HFFc6 (cell line): Measurements from ENCODE around the gene STK32B. TPM values are rescaled to one million over a fixed set of nuclear protein-coding genes. Genes with fewer than 3 reads are reported as not detected.
"Not testable (repeated sequence)": the region's sequence is repeated elsewhere in the genome, so short reads cannot be mapped to it uniquely, and the experiment has no call there.

ENCODE experiments used
- DNase-seq: peaks from one replicate; pipeline ENCODE4 v3.0.0-alpha.2; 2018
- H3K27ac Mint-ChIP-seq: 2 replicates; pipeline ENCODE4 v1.8.0; 2020; ENCODE audit warnings: mild to moderate bottlenecking, mixed read lengths
- H3K27me3 Mint-ChIP-seq: 2 replicates; pipeline ENCODE4 v1.8.0; 2021; ENCODE audit warnings: mild to moderate bottlenecking, moderate library complexity, mixed read lengths; ENCODE audit not compliant: insufficient read depth
- H3K36me3 Mint-ChIP-seq: 2 replicates; pipeline ENCODE4 v1.8.0; 2021; ENCODE audit warnings: low read depth, mixed read lengths
- H3K4me1 Mint-ChIP-seq: 2 replicates; pipeline ENCODE4 v1.8.0; 2020; ENCODE audit warnings: low read depth, mixed read lengths
- H3K4me3 Mint-ChIP-seq: 2 replicates; pipeline ENCODE4 v1.8.0; 2020; ENCODE audit warnings: mild to moderate bottlenecking, moderate library complexity, mixed read lengths
- H3K9me3 Mint-ChIP-seq: 2 replicates; pipeline ENCODE4 v1.8.0; 2020; ENCODE audit warnings: mild to moderate bottlenecking, mixed read lengths
- CTCF ChIP-seq: fragments of 200-600 bp; sonication (generic); IDR thresholded peaks from 2 replicates; pipeline ENCODE4 v1.5.0; 2021; ENCODE audit warnings: antibody characterized with exemption, mild to moderate bottlenecking
- long read RNA-seq: library from polyadenylated mRNA; unstranded; transcript quantifications from one replicate; pipeline ENCODE4 v2.0.0, GENCODE V29; 2019
- total RNA-seq, 6 experiments: library from RNA; stranded (reverse); fragmentation: NEBNext Ultra II Directional; extraction: Animal tissue kit (Norgen Biotek cat#: 25700); gene quantifications; 2 replicates in 1 of 6; 3 replicates in 5 of 6; pipeline ENCODE4 v1.2.3, GENCODE V29; 2021

Gene STK32B
- under 1 TPM in 5 of 6 experiments, not detected in 1; 0.14 to 0.33 (median 0.18) TPM for total RNA-seq
- long read RNA-seq, result 0 reads

DNA sequence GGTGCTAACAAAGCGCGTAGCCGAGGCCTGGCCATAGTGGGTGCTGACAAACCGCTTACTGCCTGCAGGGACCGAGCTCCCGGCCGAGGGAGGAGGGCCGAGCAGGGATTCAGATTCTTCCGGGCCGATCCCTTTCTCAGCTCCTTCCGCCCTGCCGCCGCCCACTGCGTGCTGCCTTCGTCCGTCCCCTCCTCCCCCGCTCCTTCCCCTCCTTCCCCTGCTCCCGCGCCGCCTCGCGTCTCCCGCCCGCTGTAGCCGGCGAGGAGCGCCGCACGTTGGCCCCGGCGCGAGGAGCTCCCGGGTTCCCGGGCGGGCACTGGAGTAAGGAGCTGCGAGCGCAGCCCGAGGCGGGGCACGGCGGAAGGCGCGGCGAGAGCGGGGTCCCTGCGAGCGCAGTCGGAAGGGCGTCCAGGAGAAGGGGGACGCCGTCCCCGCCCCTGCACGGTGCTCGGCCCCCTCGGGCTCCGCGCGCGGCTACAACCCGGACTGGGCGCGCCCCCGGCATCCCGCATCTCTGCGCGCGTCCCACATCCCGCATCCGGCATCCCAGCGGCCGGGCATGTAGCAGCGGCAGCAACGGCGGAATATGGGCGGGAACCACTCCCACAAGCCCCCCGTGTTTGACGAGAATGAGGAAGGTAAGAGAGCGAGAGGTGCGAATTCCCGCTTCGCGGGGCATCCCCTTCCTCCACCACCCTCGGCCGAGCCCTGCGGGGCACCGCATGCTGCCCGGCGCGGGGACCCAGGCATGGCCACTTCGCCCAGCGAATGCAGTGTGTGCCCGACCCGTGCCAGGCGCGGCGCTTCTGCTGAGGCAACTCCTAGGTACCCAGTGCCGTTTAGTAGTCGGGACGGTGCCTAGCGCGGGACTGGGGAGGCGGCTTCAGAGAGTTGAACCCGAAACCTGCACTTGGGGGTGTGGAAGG lies at the start of gene STK32B:
Gene STK32B (plus strand): TSS at position 203 of the 926 bp plus-strand sequence.
- Mint-ChIP-seq H3K27me3 (peaks cover 23% of the 10 kb centered on the region), H3K27ac (peak within 1 kb of the TSS; percentile 41; the same call in 1 of the 2 replicates)
- no peak for TF ChIP-seq CTCF

GRCh38 chr4:5001641-5002040 lies 49.6 kb upstream of the STK32B start:
- not testable (repeated sequence) for H3K9me3 Mint-ChIP-seq, H3K27ac Mint-ChIP-seq, H3K36me3 Mint-ChIP-seq, DNase-seq, H3K4me1 Mint-ChIP-seq, H3K4me3 Mint-ChIP-seq
- peaks cover 34% of the 10 kb centered on the region for H3K27me3 Mint-ChIP-seq

More for the DNA sequence above, at the start of gene STK32B:
- peak within 1 kb of the TSS; percentile 88 for H3K4me3 Mint-ChIP-seq
- peaks cover 12% of the 10 kb centered on the region for H3K4me1 Mint-ChIP-seq
- DNase-seq, result peak; percentile 45
- H3K9me3 Mint-ChIP-seq, result no peaks in the 10 kb centered on the region
- no peaks in the 10 kb centered on the region for H3K36me3 Mint-ChIP-seq

- Mint-ChIP-seq H3K36me3 (no peaks in the 10 kb centered on the region), H3K4me3 (no peak overlapping the region), H3K4me1 (no peaks in the 10 kb centered on the region), H3K27me3 (peaks cover 30% of the 10 kb centered on the region), H3K9me3 (no peaks in the 10 kb centered on the region), H3K27ac (no peak overlapping the region)
- no peak for TF ChIP-seq CTCF
- DNase-seq, result no peak
These were observed 47.9 kb upstream of the STK32B start for GRCh38 chr4:5003372-5003857.

DNA sequence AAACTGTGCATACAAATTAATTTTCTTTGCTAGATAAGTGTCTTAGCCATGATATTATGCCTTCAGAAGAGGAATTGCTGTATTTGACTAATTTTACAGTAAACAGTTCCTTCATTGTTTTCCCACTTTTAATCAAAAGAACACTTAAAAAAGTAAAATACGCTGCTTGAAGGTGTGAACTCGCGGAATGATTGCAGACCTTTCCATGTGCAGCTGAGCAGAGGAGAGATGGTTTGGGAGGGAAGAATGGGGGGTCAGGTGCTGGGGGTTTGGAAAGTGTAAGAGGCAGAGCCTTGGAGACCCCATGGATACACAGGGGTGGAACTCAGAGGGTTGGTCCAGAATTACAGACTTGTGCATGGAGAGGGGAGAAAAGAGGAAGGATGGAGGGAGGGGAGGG lies 47.4 kb upstream of the STK32B start:
- H3K36me3 Mint-ChIP-seq, result no peaks in the 10 kb centered on the region
- no peaks in the 10 kb centered on the region for H3K4me1 Mint-ChIP-seq
- peaks cover 30% of the 10 kb centered on the region for H3K27me3 Mint-ChIP-seq
- no peak overlapping the region for H3K27ac Mint-ChIP-seq
- no peaks in the 10 kb centered on the region for H3K9me3 Mint-ChIP-seq
- no peak for TF ChIP-seq CTCF
- H3K4me3 Mint-ChIP-seq, result no peak overlapping the region
- DNase-seq, result no peak

GRCh38 chr4:5004496-5004895 lies 46.8 kb upstream of the STK32B start:
- TF ChIP-seq CTCF, result no peak
- Mint-ChIP-seq H3K36me3 (no peaks in the 10 kb centered on the region), H3K4me1 (no peaks in the 10 kb centered on the region), H3K9me3 (no peaks in the 10 kb centered on the region), H3K27me3 (peaks cover 26% of the 10 kb centered on the region), H3K4me3 (no peak overlapping the region), H3K27ac (no peak overlapping the region)
- no peak for DNase-seq

GRCh38 chr4:5006932-5007331 lies 44.3 kb upstream of the STK32B start:
- not testable (repeated sequence) for H3K9me3 Mint-ChIP-seq, H3K4me3 Mint-ChIP-seq, DNase-seq, H3K27ac Mint-ChIP-seq, H3K36me3 Mint-ChIP-seq, H3K4me1 Mint-ChIP-seq
- peaks cover 22% of the 10 kb centered on the region for H3K27me3 Mint-ChIP-seq
